Stimulated activated CD8-positive, alpha-beta memory T cell treated with anti-CD3 and anti-CD28 coated beads, Interleukin-4, amount 100 ng/mL, for 1 hour (primary cell): ENCODE measurements around the gene ARHGAP4.
A peak's percentile ranks its signal among the peaks of the same experiment; 100 is the strongest.

Experiments used
- DNase-seq, 2 donors: peaks; one replicate each; pipeline ENCODE4 v3.0.0-alpha.2; 2020; ENCODE audit warnings: low read depth in 2 of 2, low spot score in 1 of 2

Gene ARHGAP4

GRCh38 chrX:153882557-153882956, 43.5 kb downstream of the ARHGAP4 start:
- no peak for DNase-seq

GRCh38 chrX:153882086-153882498, 44.0 kb downstream of the ARHGAP4 start:
- DNase-seq, result no peak

GRCh38 chrX:153881281-153881680, 44.8 kb downstream of the ARHGAP4 start:
- DNase-seq, result no peak

GRCh38 chrX:153880440-153880815, 45.6 kb downstream of the ARHGAP4 start:
- DNase-seq, result no peak

GRCh38 chrX:153879741-153880439, 46.2 kb downstream of the ARHGAP4 start:
- DNase-seq, result no peak

- no peak for DNase-seq
These were observed 47.0 kb downstream of the ARHGAP4 start for GRCh38 chrX:153878969-153879653.

GRCh38 chrX:153878345-153878744, 47.7 kb downstream of the ARHGAP4 start:
- DNase-seq, result no peak

GRCh38 chrX:153877571-153878261, 48.3 kb downstream of the ARHGAP4 start:
- no peak for DNase-seq

GRCh38 chrX:153876112-153876491, 50.0 kb downstream of the ARHGAP4 start:
- no peak for DNase-seq

- DNase-seq, result peak; percentile 41 to 45
These were observed 50.5 kb downstream of the ARHGAP4 start for GRCh38 chrX:153875391-153876111.

- no peak for DNase-seq
These were observed 51.5 kb downstream of the ARHGAP4 start for GRCh38 chrX:153874366-153875125.

GRCh38 chrX:153874085-153874365, 52.0 kb downstream of the ARHGAP4 start:
- no peak for DNase-seq

GRCh38 chrX:153873282-153874084, 52.6 kb downstream of the ARHGAP4 start:
- DNase-seq, result no peak

- no peak for DNase-seq
These were observed 53.9 kb downstream of the ARHGAP4 start for GRCh38 chrX:153871946-153872878.

- DNase-seq, result no peak
These were observed 54.6 kb downstream of the ARHGAP4 start for GRCh38 chrX:153871451-153871850.

- no peak for DNase-seq
These were observed 55.2 kb downstream of the ARHGAP4 start for GRCh38 chrX:153870791-153871360.

- DNase-seq, result no peak
These were observed 55.8 kb downstream of the ARHGAP4 start for GRCh38 chrX:153870288-153870690.

- no peak for DNase-seq
These were observed 56.4 kb downstream of the ARHGAP4 start for GRCh38 chrX:153869473-153870287.
